HG02885 (cell line): ENCODE measurements around the gene LSAMP.
"Not testable (repeated sequence)": the region's sequence is repeated elsewhere in the genome, so short reads cannot be mapped to it uniquely, and the experiment has no call there.

Experiments used
- ATAC-seq: cut with Tn5 transposase; IDR thresholded peaks from one replicate; pipeline ENCODE4 v1.9.1; 2021; ENCODE audit warnings: mild to moderate bottlenecking; ENCODE audit not compliant: unreplicated experiment, poor library complexity

LSAMP gene

DNA sequence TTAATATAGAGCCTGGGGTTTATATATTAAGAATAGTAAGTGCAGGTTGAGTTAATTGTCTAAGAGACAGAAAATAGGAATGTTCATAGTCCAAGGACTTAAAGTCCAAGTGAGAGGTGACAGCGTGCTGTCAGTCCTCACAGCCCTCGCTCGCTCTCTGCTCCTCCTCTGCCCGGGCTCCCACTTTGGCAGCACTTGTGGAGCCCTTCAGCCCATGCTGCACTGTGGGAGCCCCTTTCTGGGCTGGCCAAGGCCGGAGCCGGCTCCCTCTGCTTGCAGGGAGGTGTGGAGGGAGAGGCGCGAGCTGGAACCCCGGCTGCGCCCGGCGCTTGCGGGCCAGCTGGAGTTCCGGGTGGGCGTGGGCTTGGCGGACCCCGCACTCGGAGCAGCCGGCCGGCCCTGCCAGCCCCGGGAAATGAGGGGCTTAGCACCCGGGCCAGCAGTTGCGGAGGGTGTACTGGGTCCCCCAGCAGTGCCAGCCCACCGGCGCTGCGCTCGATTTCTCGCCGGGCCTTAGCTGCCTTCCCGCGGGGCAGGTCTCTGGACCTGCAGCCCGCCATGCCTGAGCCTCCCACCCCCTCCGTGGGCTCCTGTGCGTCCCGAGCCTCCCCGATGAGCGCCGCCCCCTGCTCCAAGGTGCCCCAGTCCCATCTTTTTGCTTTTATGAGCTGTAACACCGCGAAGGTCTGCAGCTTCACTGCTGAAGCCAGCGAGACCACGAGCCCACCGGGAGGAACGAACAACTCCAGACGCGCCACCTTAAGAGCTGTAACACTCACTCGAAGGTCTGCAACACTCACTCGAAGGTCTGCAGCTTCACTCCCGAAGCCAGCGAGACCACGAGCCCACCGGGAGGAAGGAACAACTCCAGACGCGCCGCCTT lies 653.8 kb downstream of the LSAMP start:
- ATAC-seq: not testable (repeated sequence)

GRCh38 chr3:115790759-115791158 lies 654.5 kb downstream of the LSAMP start:
- peak; percentile 62 for ATAC-seq

GRCh38 chr3:115789481-115789880 lies 655.8 kb downstream of the LSAMP start:
- ATAC-seq: no peak

- ATAC-seq: no peak
These were observed 656.3 kb downstream of the LSAMP start for GRCh38 chr3:115788921-115789470.

GRCh38 chr3:115787818-115788217 lies 657.5 kb downstream of the LSAMP start:
- ATAC-seq: no peak

- ATAC-seq: no peak
These were observed 659.5 kb downstream of the LSAMP start for GRCh38 chr3:115785782-115786181.

DNA sequence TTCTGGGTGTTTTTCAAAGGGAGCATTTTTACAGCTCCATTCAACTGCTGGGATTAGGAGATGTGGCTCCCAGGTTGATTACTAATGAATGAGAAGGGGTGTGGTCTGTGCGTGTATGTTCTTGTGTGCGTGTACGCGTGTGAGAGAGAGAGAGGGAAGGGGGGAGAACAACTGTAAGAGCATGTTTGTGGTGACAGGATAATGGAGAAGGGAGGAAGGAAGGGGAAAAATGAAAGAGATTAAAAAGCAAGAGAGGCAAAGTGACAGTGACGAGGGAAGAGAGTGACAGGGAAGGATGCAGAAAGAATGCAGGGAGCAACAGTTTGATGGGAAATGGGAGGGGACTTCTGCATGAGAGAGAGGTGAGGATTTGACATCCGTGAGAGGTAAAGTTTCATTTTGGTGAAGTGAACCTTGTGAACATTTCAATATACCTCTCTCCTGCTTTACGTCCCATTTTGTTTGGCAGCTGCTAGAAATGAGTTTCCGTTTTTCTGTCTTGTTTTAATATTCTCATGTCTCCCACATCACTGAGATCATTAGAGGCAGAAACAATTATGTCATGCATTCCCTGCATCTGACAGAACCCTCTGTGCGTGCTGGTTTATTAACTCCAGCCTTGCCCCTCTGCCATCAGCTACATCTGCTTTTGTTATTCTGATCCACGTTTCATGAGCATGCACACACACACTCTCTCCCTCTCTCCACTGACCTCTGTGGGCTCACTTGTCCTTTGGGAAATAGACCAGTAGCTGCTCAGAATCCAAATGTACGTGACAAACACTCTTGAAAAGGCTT lies 660.3 kb downstream of the LSAMP start:
- no peak for ATAC-seq

DNA sequence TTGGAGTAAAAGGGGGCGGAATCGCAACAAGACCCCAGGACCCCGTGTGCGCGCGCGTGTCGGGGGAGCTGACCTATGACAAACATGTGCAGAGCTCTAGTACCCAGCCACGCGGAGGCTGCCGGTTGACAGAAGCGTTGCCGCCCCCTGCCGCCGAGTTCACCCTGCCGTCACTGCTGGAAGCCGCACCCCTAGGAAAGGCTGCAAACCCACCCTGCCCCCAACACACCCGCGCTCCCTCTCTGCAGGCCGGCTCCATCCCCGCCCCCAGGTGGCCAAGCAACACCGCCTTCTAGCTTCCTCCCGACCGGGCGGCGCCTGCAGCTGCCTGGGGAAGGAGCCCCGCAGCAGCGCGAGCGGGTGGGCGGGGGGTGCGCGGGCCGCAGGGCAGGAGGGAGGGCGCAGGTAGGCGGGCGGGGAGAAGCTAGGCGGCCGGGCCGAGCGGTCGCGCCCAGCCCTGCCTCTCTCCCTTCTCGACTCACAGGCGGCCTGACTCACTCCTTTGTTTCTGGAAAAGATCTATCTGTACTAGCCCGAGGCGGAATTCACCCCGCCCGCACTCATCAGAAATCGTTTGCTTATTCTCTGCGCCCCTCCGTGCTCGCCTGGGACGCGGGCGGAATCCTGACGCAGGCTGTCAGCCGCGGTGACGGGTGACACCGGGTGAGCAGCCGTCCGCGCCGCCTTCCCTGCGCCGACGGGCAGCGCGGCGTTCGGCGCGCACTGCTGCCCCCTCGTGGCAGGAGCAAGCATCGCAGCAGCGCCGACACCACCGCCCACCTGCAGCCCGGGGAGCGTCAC lies 661.1 kb downstream of the LSAMP start:
- peak; percentile 87 for ATAC-seq

DNA sequence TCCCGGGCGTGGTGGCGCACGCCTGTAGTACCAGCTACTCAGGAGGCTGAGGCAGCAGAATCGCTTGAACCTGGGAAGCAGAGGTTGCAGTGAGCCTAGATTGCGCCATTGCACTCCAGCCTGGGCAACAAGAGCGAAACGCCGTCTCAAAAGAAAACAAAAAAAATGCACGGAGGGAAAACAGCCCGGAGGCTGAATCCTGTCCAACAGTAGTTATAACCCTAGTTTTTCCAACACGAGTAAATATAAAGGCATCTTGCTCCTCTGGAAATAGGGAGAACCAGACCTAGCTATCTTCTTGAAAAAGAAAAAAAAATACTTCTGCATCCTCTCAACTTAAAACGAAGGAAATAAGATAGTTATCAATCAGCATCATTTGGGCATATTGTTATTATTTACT lies 661.9 kb downstream of the LSAMP start:
- ATAC-seq: not testable (repeated sequence)

GRCh38 chr3:115779011-115779410 lies 666.3 kb downstream of the LSAMP start:
- ATAC-seq: no peak

GRCh38 chr3:115772951-115773350 lies 672.3 kb downstream of the LSAMP start:
- no peak for ATAC-seq

GRCh38 chr3:115768661-115769060 lies 676.6 kb downstream of the LSAMP start:
- no peak for ATAC-seq

DNA sequence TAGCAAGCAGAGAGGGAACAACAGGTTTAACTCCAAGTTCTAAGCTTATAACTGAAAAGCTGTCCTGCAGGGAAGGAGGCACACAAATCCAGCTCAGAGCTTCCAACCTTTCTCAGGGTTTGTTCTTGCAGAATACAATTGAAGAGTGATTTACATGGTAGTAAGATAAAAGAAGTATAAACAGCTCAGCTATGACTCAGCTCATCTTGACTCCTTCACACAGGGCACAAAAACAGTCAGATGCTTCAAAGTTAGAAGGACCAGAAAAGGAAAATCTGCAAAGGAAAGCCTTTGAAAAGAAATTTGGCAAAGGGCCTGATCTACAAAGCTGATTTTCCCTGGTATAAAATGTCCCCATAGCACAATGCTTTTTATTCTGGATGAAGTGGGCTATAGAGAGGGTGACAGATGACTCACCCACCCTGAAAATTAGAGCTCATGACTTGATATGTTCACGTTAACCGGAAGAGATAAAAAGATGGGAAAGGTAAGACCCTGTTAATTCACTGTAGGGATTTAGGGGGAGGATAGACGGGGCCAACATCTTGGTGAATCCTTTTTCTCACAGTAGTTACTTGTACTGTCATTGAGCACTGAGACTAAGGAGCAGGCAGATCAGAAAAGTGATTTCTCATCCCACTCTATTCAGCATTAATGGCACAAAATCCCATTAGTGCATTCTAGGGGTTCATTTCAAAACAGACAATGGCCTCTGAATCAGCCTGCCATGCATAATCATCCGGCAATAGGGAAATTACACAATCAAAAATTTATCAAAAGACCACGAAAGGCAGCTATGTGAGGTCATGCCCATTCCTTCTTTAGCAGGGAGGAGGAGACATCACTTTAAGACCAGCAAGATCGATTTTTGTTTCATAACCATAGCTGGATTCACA lies 678.5 kb downstream of the LSAMP start:
- no peak for ATAC-seq

DNA sequence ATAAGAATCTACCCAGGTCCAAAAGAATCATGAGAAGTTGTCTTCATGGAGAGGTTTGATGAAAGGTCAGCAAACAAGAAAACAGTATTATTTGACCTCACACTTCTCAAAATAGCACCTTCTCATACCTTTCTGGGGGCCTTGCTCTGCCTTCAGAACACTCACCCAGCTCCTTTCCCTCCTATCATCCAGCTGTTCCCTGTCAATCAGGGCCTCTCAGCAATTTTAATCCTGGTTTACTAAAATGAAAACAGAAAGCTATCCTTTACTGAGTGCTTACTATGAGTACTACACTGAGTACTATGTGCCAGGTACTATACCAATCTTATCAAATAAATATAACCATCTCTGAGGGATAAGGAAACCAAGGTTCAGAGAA lies 683.4 kb downstream of the LSAMP start:
- ATAC-seq: no peak

DNA sequence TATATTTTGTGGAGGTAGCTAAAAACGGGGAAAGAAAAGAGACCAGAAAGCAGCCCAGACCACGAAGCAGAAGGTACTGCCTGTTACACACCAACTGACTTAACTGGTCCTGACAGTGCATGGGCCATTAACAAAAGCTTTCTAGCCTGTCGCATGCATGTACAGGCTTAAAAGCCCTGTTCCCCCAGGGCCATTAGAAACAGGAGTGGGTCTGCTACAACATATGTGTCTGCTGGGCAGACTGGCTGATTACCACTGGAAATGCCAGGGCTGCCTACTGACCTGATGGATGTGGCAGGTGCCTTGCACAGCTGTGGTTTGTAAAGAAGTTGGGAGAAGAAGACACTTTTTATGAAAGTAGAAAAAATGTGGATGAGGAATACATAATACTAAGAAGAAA lies 684.6 kb downstream of the LSAMP start:
- no peak for ATAC-seq

DNA sequence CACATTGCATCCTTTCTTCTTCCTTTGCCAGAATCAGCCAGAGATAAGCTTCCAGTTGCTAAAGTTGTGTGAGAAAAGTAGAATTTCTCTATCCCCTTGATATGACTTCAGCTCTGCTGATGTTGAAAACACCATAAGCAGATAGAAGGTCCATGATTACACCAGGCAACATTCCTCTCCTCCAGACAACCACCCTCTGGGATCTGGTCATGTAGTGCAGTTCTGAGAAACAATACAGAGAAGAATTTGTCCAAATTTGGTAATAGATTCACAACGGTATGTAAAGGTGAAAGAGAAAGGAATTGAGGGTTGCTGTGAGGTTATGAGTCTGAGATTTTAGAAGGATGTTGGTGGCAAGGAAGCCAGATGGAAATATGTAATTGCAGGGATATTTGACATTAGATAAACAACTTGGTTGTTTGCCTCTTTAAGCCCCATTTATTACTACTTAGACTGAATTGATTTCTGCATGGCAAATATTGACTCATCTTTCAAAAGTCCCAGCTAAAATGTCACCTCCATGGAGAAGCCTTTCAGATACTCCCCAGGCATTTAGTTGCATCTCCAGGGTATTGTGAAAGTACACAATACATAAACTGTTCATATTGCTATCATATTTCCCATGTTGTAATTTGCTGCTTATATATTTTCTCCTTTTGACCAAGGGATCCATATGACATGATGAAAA lies 687.1 kb downstream of the LSAMP start:
- no peak for ATAC-seq

DNA sequence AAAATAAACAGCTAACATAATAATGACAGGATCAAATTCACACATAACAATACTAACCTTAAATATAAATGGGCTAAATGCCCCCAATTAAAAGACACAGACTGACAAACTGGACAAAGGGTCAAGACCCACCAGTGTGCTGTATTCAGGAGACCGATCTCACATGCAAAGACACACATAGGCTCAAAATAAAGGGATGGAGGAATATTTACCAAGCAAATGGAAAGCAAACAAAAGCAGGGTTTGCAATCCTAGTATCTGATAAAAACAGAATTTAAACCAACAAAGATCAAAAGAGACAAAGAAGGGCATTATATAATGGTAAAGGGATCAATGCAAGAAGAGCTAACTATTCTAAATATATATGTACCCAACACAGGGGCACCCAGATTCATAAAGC lies 692.3 kb downstream of the LSAMP start:
- ATAC-seq: not testable (repeated sequence)
